Upper lobe of left lung (tissue), 4 donors: Measurements from ENCODE around the gene KRT74.

Experiments
- POLR2A ChIP-seq, 4 donors: fragments of 450-650 bp; IDR thresholded peaks; one replicate each; pipeline ENCODE4 v1.5.1; 2016 to 2017; ENCODE audit warnings: antibody characterized with exemption in 4 of 4, mild to moderate bottlenecking in 2 of 4
- TF ChIP-seq, protein P1 (sequence below), 6 experiments: fragments of 450-650 bp in 4 of 6; fragments of 200-600 bp in 2 of 6; sonication (generic) in 2 of 6; IDR thresholded peaks; one replicate each; pipeline ENCODE4 v1.5.1; 2016 to 2019; ENCODE audit warnings: antibody characterized with exemption in 6 of 6

DNA sequence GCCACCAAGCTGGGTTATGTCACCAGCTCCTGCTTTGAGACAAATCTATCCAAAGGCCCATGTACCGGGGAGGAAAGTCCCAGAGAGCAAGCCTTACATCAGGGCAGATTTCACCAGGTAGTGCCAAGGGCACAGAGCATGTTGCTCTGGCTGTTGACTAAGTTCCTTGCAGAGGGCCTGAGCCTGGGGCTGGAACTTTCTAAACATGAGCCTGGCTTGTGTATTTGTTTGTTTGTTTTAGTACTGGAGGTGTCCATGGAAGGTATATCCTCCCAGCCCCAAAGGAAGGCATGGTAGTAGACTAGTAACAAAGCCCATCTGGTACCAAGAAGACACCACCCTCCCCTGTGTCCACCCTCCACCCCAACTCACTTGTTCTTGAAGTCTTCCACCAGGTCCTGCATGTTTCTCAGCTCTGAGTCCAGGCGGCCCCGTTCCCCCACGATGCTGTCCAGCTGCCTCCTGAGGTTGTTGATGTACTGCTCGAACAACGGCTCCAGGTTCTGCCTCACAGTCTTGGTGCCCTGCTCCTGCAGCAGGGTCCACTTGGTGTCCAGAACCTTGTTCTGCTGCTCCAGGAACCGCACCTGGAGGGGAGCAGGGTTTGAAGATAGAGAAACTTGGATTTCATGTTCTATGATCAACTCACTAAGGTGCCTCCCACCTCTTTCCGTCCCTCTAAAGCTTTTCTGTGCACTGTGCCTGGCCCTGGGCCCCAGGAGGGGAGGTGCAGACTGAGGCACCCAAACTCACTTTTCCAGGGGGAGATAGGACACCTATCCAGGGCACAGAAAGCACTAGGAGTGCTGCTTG, 54.9 kb downstream of the KRT74 start:
- TF ChIP-seq, protein P1, sequence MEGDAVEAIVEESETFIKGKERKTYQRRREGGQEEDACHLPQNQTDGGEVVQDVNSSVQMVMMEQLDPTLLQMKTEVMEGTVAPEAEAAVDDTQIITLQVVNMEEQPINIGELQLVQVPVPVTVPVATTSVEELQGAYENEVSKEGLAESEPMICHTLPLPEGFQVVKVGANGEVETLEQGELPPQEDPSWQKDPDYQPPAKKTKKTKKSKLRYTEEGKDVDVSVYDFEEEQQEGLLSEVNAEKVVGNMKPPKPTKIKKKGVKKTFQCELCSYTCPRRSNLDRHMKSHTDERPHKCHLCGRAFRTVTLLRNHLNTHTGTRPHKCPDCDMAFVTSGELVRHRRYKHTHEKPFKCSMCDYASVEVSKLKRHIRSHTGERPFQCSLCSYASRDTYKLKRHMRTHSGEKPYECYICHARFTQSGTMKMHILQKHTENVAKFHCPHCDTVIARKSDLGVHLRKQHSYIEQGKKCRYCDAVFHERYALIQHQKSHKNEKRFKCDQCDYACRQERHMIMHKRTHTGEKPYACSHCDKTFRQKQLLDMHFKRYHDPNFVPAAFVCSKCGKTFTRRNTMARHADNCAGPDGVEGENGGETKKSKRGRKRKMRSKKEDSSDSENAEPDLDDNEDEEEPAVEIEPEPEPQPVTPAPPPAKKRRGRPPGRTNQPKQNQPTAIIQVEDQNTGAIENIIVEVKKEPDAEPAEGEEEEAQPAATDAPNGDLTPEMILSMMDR (IDR thresholded peaks at IDR 0.05), result no peak
- no peak for TF ChIP-seq POLR2A (IDR thresholded peaks at IDR 0.05)
